Suprapubic skin (tissue), 4 donors: Measurements from ENCODE around the gene SEC24D. TPM values are rescaled to one million over a fixed set of nuclear protein-coding genes. Genes with fewer than 3 reads are reported as not detected.

ENCODE experiments used
- DNase-seq, 2 donors: peaks; one replicate each; pipeline ENCODE4 v3.0.0-alpha.2; 2019; ENCODE audit warnings: low spot score in 2 of 2
- H3K27ac ChIP-seq: fragments of 200-600 bp; sonication (generic); one replicate; pipeline ENCODE4 v1.5.1; 2019
- H3K27me3 ChIP-seq: fragments of 200-600 bp; sonication (generic); one replicate; pipeline ENCODE4 v1.5.1; 2019
- H3K36me3 ChIP-seq: fragments of 200-600 bp; sonication (generic); one replicate; pipeline ENCODE4 v1.5.1; 2019
- H3K4me1 ChIP-seq: fragments of 200-600 bp; sonication (generic); one replicate; pipeline ENCODE4 v1.5.1; 2019
- H3K4me3 ChIP-seq: fragments of 200-600 bp; sonication (generic); one replicate; pipeline ENCODE4 v1.5.1; 2019; ENCODE audit warnings: mild to moderate bottlenecking
- H3K9me3 ChIP-seq: fragments of 200-600 bp; sonication (generic); one replicate; pipeline ENCODE4 v1.5.1; 2019
- CTCF ChIP-seq, 2 donors: fragments of 200-600 bp in 1 of 2; fragments of 450-650 bp in 1 of 2; sonication (generic) in 1 of 2; IDR thresholded peaks; one replicate each; pipeline ENCODE4 v1.5.1; 2016 to 2019; ENCODE audit warnings: antibody characterized with exemption in 2 of 2, mild to moderate bottlenecking in 1 of 2, moderate library complexity in 1 of 2
- EP300 ChIP-seq: sonication (generic); formaldehyde crosslinking; IDR thresholded peaks from one replicate; pipeline ENCODE4 v1.6.1; 2017; ENCODE audit warnings: antibody characterized with exemption
- POLR2A ChIP-seq, 2 donors: fragments of 450-650 bp; IDR thresholded peaks; one replicate each; pipeline ENCODE4 v1.6.1; 2017; ENCODE audit warnings: antibody characterized with exemption in 2 of 2, mild to moderate bottlenecking in 2 of 2, moderate library complexity in 2 of 2
- POLR2AphosphoS5 ChIP-seq, 3 donors: sonication (generic); formaldehyde crosslinking; IDR thresholded peaks; one replicate each; pipeline ENCODE4 v1.6.1; 2017; ENCODE audit warnings: antibody characterized with exemption in 3 of 3
- WGBS: methylation state at CpG from one replicate; pipeline ENCODE4 v1.1.5; 2018; 5-methylcytosine and 5-hydroxymethylcytosine counted together
- total RNA-seq, 4 donors: library from RNA; depleted of rRNA; stranded (reverse); fragments of >200 nt; gene quantifications; one replicate each; pipeline ENCODE4 v1.1.0, GENCODE V29; 2016

The SEC24D gene
- total RNA-seq, 4 donors from 2014 or later = 16.7 to 18.1 (median 18.0) TPM

GRCh38 chr4:118817178-118817930, 18.6 kb downstream of the SEC24D start:
- TF ChIP-seq EP300 (no peak), POLR2A (IDR thresholded peaks at IDR 0.05) (no peak), CTCF (IDR thresholded peaks at IDR 0.05) (no peak), POLR2AphosphoS5 (IDR thresholded peaks at IDR 0.05) (no peak)
- Histone ChIP-seq H3K27me3 (no peaks in the 10 kb centered on the region), H3K27ac (no peak overlapping the region), H3K36me3 (peaks cover 35% of the 10 kb centered on the region), H3K4me1 (no peaks in the 10 kb centered on the region), H3K9me3 (no peaks in the 10 kb centered on the region), H3K4me3 (no peak overlapping the region)
- no peak for DNase-seq
- WGBS = 92% methylated on average over 4 of the region's 4 CpGs

- DNase-seq = no peak
- no peak overlapping the region for H3K27ac ChIP-seq
- no peaks in the 10 kb centered on the region for H3K4me1 ChIP-seq
- H3K9me3 ChIP-seq = no peaks in the 10 kb centered on the region
- H3K4me3 ChIP-seq = no peak overlapping the region
- H3K27me3 ChIP-seq = no peaks in the 10 kb centered on the region
- TF ChIP-seq EP300 (no peak), POLR2A (IDR thresholded peaks at IDR 0.05) (no peak), POLR2AphosphoS5 (IDR thresholded peaks at IDR 0.05) (no peak), CTCF (IDR thresholded peaks at IDR 0.05) (no peak)
- H3K36me3 ChIP-seq = peaks cover 42% of the 10 kb centered on the region
- 0% methylated on average over 1 of the region's 1 CpG for WGBS
Measured at GRCh38 chr4:118816538-118817177, 19.3 kb downstream of the SEC24D start.

DNA sequence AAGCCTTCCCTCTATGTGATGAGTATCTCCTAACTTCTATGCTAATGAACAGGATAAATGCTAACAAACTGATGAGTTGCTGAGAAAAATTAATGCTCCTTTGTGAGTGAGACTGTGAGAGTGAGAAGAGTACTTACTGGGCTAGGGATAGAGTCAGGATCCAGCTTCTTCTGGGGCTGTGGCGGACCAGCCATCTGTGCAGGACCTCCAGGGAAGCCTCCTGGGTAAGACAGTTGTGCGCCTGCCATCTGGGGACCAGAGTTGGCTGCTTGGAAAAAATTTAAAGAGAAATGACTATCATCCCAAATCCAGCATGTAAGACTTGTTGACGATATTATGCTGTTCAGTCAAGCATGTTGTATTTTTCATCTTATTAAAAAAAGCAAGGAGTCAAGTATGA, 21.0 kb downstream of the SEC24D start:
- Histone ChIP-seq H3K27me3 (no peaks in the 10 kb centered on the region), H3K27ac (no peak overlapping the region), H3K4me3 (no peak overlapping the region), H3K36me3 (peaks cover 51% of the 10 kb centered on the region), H3K9me3 (no peaks in the 10 kb centered on the region), H3K4me1 (no peaks in the 10 kb centered on the region)
- TF ChIP-seq EP300 = no peak
- 93% methylated on average over 3 of the region's 3 CpGs for WGBS
- DNase-seq = no peak

DNA sequence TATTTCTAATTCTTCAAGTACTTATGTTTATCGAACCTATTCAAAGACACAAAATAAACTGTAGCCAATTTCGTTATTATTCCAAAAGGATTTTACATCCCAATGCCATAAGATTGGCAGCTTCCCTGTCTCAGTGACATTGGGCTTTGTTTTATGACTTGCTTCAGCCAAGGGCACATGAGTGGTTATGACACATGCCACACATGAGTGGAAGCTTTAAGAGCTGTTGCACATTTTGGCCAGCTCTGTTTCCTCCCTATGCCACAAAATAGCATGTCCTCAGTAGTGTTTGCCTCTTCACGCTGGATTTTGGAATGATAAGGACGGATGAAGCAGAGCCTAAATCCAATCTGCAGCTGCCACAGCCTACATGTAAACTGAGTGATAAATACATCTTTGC, 21.9 kb downstream of the SEC24D start:
- Histone ChIP-seq H3K4me1 (no peaks in the 10 kb centered on the region), H3K36me3 (peaks cover 59% of the 10 kb centered on the region), H3K27me3 (no peaks in the 10 kb centered on the region), H3K9me3 (no peaks in the 10 kb centered on the region), H3K27ac (no peak overlapping the region), H3K4me3 (no peak overlapping the region)
- TF ChIP-seq EP300 = no peak
- TF ChIP-seq POLR2AphosphoS5 (IDR thresholded peaks at IDR 0.05) = no peak
- TF ChIP-seq POLR2A (IDR thresholded peaks at IDR 0.05) = no peak
- TF ChIP-seq CTCF (IDR thresholded peaks at IDR 0.05) = no peak
- 94% methylated on average over 4 of the region's 4 CpGs for WGBS
- DNase-seq = no peak

GRCh38 chr4:118813561-118813960, 22.4 kb downstream of the SEC24D start:
- H3K4me1 ChIP-seq = no peaks in the 10 kb centered on the region
- no peaks in the 10 kb centered on the region for H3K9me3 ChIP-seq
- 93% methylated on average over 3 of the region's 3 CpGs for WGBS
- H3K36me3 ChIP-seq = peaks cover 64% of the 10 kb centered on the region
- no peak overlapping the region for H3K4me3 ChIP-seq
- TF ChIP-seq EP300 (no peak), POLR2AphosphoS5 (IDR thresholded peaks at IDR 0.05) (no peak), POLR2A (IDR thresholded peaks at IDR 0.05) (no peak), CTCF (IDR thresholded peaks at IDR 0.05) (no peak)
- no peak for DNase-seq
- no peak overlapping the region for H3K27ac ChIP-seq
- no peaks in the 10 kb centered on the region for H3K27me3 ChIP-seq
